SK-N-SH (cell line): ENCODE measurements around the gene SEPTIN12. TPM values are rescaled to one million over a fixed set of nuclear protein-coding genes. Genes with fewer than 3 reads are reported as not detected.

Experiments used
- CTCF ChIA-PET: fragments of 300-600, 350-600 bp; formaldehyde crosslinking; extraction: SDS; loops from one replicate; lab custom pipeline; 2021; lab: Yijun Ruan, JAX
- POLR2A ChIA-PET: fragments of 350-600 bp; sonication (Branson Sonifier 250); formaldehyde crosslinking; extraction: SDS; loops from one replicate; lab custom pipeline; 2020; ENCODE audit warnings: antibody characterized with exemption, inconsistent platforms; lab: Yijun Ruan, JAX
- DNase-seq: peaks from one replicate; pipeline ENCODE4 v3.0.0; 2012
- H2AFZ ChIP-seq: fragments of 200-600 bp; sonication (generic); 2 replicates; pipeline ENCODE4 v1.8.1; 2016; ENCODE audit warnings: antibody characterized with exemption, mild to moderate bottlenecking, low read depth
- H3F3A ChIP-seq: fragments of 200-600 bp; sonication (generic); replicated peaks from 2 replicates; pipeline ENCODE3; 2016; ENCODE audit warnings: antibody characterized with exemption, mild to moderate bottlenecking; ENCODE audit not compliant: insufficient read depth
- H3K27ac ChIP-seq, 2 experiments: fragments of 200-500 bp in 1 of 2; fragments of 200-600 bp in 1 of 2; sonication (Bioruptor generic) in 1 of 2; sonication (generic), shearing (Covaris generic) in 1 of 2; 2 replicates each; pipeline versions ENCODE4 v1.5.1 to v1.6.1; 2014 to 2016; ENCODE audit warnings: low read depth in 2 of 2, inconsistent platforms in 1 of 2, low read length in 1 of 2, mild to moderate bottlenecking in 1 of 2, mixed read lengths in 1 of 2
- H3K27me3 ChIP-seq: fragments of 200-600 bp; sonication (generic), shearing (Covaris generic); 2 replicates; pipeline ENCODE4 v1.6.1; 2016; ENCODE audit warnings: mixed run types; ENCODE audit not compliant: insufficient read depth
- H3K36me3 ChIP-seq, 2 experiments: fragments of 200-500 bp in 1 of 2; fragments of 200-600 bp in 1 of 2; sonication (Bioruptor generic) in 1 of 2; sonication (generic) in 1 of 2; replicated peaks in 1 of 2; 2 replicates each; pipeline versions ENCODE3 to v1.5.1; 2014 to 2016; ENCODE audit warnings: low read length in 1 of 2, mild to moderate bottlenecking in 1 of 2; ENCODE audit not compliant: insufficient read depth in 2 of 2, control insufficient read depth in 1 of 2
- H3K4me1 ChIP-seq, 2 experiments: fragments of 200-500 bp in 1 of 2; fragments of 200-600 bp in 1 of 2; sonication (Bioruptor generic) in 1 of 2; sonication (generic), shearing (Covaris generic) in 1 of 2; 2 replicates each; pipeline versions ENCODE4 v1.5.1 to v1.6.1; 2014 to 2016; ENCODE audit warnings: low read depth in 1 of 2, low read length in 1 of 2, mixed run types in 1 of 2; ENCODE audit not compliant: insufficient read depth in 2 of 2, control insufficient read depth in 1 of 2
- H3K4me2 ChIP-seq: fragments of 200-600 bp; sonication (generic), shearing (Covaris generic); 2 replicates; pipeline ENCODE4 v1.6.1; 2017; ENCODE audit warnings: mixed run types
- H3K4me3 ChIP-seq, 2 experiments: fragments of 200-500 bp in 1 of 2; fragments of 200-600 bp in 1 of 2; sonication (Bioruptor generic) in 1 of 2; sonication (generic), shearing (Covaris generic) in 1 of 2; 2 replicates each; pipeline versions ENCODE4 v1.5.1 to v1.8.1; 2014 to 2016; ENCODE audit warnings: low read depth in 2 of 2, inconsistent platforms in 1 of 2, low read length in 1 of 2, mild to moderate bottlenecking in 1 of 2, mixed read lengths in 1 of 2, moderate library complexity in 1 of 2
- H3K79me2 ChIP-seq: fragments of 200-600 bp; sonication (generic); 2 replicates; pipeline ENCODE4 v1.8.1; 2017; ENCODE audit warnings: mild to moderate bottlenecking; ENCODE audit not compliant: insufficient read depth
- H3K9ac ChIP-seq: fragments of 200-600 bp; sonication (generic); 2 replicates; pipeline ENCODE4 v1.6.1; 2017; ENCODE audit warnings: mixed run types
- H3K9me2 ChIP-seq: fragments of 200-600 bp; sonication (generic); 2 replicates; pipeline ENCODE4 v1.6.1; 2017; ENCODE audit warnings: mixed run types
- H3K9me3 ChIP-seq: fragments of 200-600 bp; sonication (generic); 2 replicates; pipeline ENCODE4 v1.6.1; 2017; ENCODE audit warnings: mixed run types, mild to moderate bottlenecking, moderate library complexity
- H4K20me1 ChIP-seq: fragments of 200-600 bp; sonication (generic); 2 replicates; pipeline ENCODE4 v1.6.1; 2017; ENCODE audit warnings: mild to moderate bottlenecking, mixed run types; ENCODE audit not compliant: insufficient read depth
- ELF1 ChIP-seq: IDR thresholded peaks from 2 replicates; pipeline ENCODE4 v1.4.0; 2012
- EP300 ChIP-seq, 2 experiments: IDR thresholded peaks; 2 replicates each; pipeline versions ENCODE4 v1.4.0 to v1.6.1; 2012; ENCODE audit warnings: borderline replicate concordance in 1 of 2, low read depth in 1 of 2, low read length in 1 of 2
- EZH2phosphoT487 ChIP-seq: fragments of 200-600 bp; sonication (generic); IDR thresholded peaks from 2 replicates; pipeline ENCODE4 v1.6.1; 2017; ENCODE audit warnings: low read depth, mixed run types, mild to moderate bottlenecking, antibody characterized with exemption, moderate library complexity, borderline replicate concordance
- FOSL2 ChIP-seq: IDR thresholded peaks from 2 replicates; pipeline ENCODE4 v1.4.0; 2012; ENCODE audit warnings: low read depth, mild to moderate bottlenecking, moderate library complexity, borderline replicate concordance
- FOXJ3 ChIP-seq: sonication (generic); formaldehyde crosslinking; IDR thresholded peaks from 2 replicates; pipeline ENCODE4 v1.5.1; 2020; ENCODE audit warnings: mild to moderate bottlenecking, missing genetic modification reagents
- GABPA ChIP-seq: IDR thresholded peaks from 2 replicates; pipeline ENCODE4 v1.4.0; 2012; ENCODE audit warnings: low read depth, mild to moderate bottlenecking
- GATA2 ChIP-seq: sonication (generic); formaldehyde crosslinking; IDR thresholded peaks from 2 replicates; pipeline ENCODE4 v1.5.0; 2020; ENCODE audit warnings: mild to moderate bottlenecking, missing genetic modification reagents
- JUND ChIP-seq: IDR thresholded peaks from 2 replicates; pipeline ENCODE4 v1.4.0; 2012
- NFIC ChIP-seq: IDR thresholded peaks from 2 replicates; pipeline ENCODE4 v1.4.0; 2012; ENCODE audit warnings: borderline replicate concordance
- NRF1 ChIP-seq: IDR thresholded peaks from 2 replicates; pipeline ENCODE4 v1.6.1; 2012; ENCODE audit warnings: low read depth, mild to moderate bottlenecking, low read length
- PBX3 ChIP-seq: IDR thresholded peaks from 2 replicates; pipeline ENCODE4; 2012
- RAD21 ChIP-seq: IDR thresholded peaks from 2 replicates; pipeline ENCODE4 v1.6.1; 2012; ENCODE audit warnings: mild to moderate bottlenecking, low read length
- RCOR1 ChIP-seq: fragments of 150-350 bp; IDR thresholded peaks from 2 replicates; pipeline ENCODE4 v1.6.1; 2017; ENCODE audit warnings: antibody characterized with exemption, low read length
- RXRA ChIP-seq: IDR thresholded peaks from 2 replicates; pipeline ENCODE4 v1.4.0; 2012; ENCODE audit warnings: low read depth, mild to moderate bottlenecking, borderline replicate concordance
- SIN3A ChIP-seq: IDR thresholded peaks from 2 replicates; pipeline ENCODE4 v1.6.1; 2012; ENCODE audit warnings: low read depth, mild to moderate bottlenecking, low read length, moderate library complexity, borderline replicate concordance
- TAF1 ChIP-seq: IDR thresholded peaks from 2 replicates; pipeline ENCODE4 v1.6.1; 2012; ENCODE audit warnings: low read depth, mild to moderate bottlenecking, low read length, moderate library complexity, borderline replicate concordance
- TCF12 ChIP-seq: IDR thresholded peaks from 2 replicates; pipeline ENCODE4 v1.4.0; 2012
- YY1 ChIP-seq: IDR thresholded peaks from 2 replicates; pipeline ENCODE4 v1.4.0; 2012; ENCODE audit warnings: low read depth, mild to moderate bottlenecking
- ZBTB33 ChIP-seq: IDR thresholded peaks from 2 replicates; pipeline ENCODE4 v1.4.0; 2012; ENCODE audit warnings: low read depth, borderline replicate concordance
- WGBS: methylation state at CpG from one replicate; pipeline ENCODE4 v1.1.6; 2017; ENCODE audit warnings: low lambda C conversion rate; 5-methylcytosine and 5-hydroxymethylcytosine counted together
- polyA plus RNA-seq, 3 experiments: library from polyadenylated mRNA; depleted of rRNA; stranded (reverse); fragments of >200 nt; gene quantifications; 2 replicates each; pipeline ENCODE4 v1.2.3, GENCODE V29; 2012

SEPTIN12 gene
- polyA plus RNA-seq, 1 of the 3 experiments (the other 2 are of a cell fraction), result 0.07 TPM

GRCh38 chr16:4783251-4783950 is 4.7 kb downstream of the SEPTIN12 start:
- no peaks in the 10 kb centered on the region for H4K20me1 ChIP-seq
- H3K27me3 ChIP-seq, result no peaks in the 10 kb centered on the region
- peaks cover 0 to 8% of the 10 kb centered on the region in 2 experiments; a peak in 1 of 4 replicates for H3K4me1 ChIP-seq
- no peak for DNase-seq
- H3K9me3 ChIP-seq, result no peaks in the 10 kb centered on the region
- H3K4me3 ChIP-seq, result no peak overlapping the region
- CTCF ChIA-PET, result interaction anchor here (0.7 kb wide), 1 partner anchor 10 kb away, joined by 3 read pairs; no protein-coding TSS in a partner anchor
- no peaks in the 10 kb centered on the region for H3F3A ChIP-seq
- no peaks in the 10 kb centered on the region for H3K79me2 ChIP-seq
- no peak overlapping the region for H3K4me2 ChIP-seq
- H2AFZ ChIP-seq, result no peak overlapping the region
- no peaks in the 10 kb centered on the region for H3K9me2 ChIP-seq
- H3K27ac ChIP-seq, result no peak overlapping the region
- no peak overlapping the region for H3K9ac ChIP-seq
- no peaks in the 10 kb centered on the region for H3K36me3 ChIP-seq
- 72% methylated on average over 21 of the region's 25 CpGs for WGBS
- TF ChIP-seq EZH2phosphoT487 (no peak), GABPA (no peak), RAD21 (no peak), NRF1 (no peak), FOXJ3 (no peak), TAF1 (no peak)
- TF ChIP-seq, all 33 proteins: peak for 0
- POLR2A ChIA-PET, result no interaction called here

GRCh38 chr16:4780235-4780634 is 7.9 kb downstream of the SEPTIN12 start:
- 74% methylated on average over 4 of the region's 4 CpGs for WGBS
- no peak for DNase-seq
- POLR2A ChIA-PET, result no interaction called here

GRCh38 chr16:4778050-4778392 is 10.1 kb downstream of the SEPTIN12 start:
- H3K4me2 ChIP-seq, result no peak overlapping the region
- CTCF ChIA-PET, result interaction anchor here (1.7 kb wide), 1 partner anchor 8 kb away, joined by 4 read pairs; no protein-coding TSS in a partner anchor
- no peak for TF ChIP-seq GATA2
- no peak for TF ChIP-seq ZBTB33
- TF ChIP-seq EP300 (IDR thresholded peaks at IDR 0.05; ENCODE audit: borderline replicate concordance in 1 of 2, low read depth in 1 of 2, low read length in 1 of 2), result no peak
- no peak for TF ChIP-seq PBX3
- no peak for TF ChIP-seq YY1
- TF ChIP-seq RXRA, result no peak
- TF ChIP-seq SIN3A, result no peak
- no peak for TF ChIP-seq FOSL2
- TF ChIP-seq NRF1, result no peak
- no peak for TF ChIP-seq RCOR1
- TF ChIP-seq ELF1, result no peak

More at GRCh38 chr16:4780235-4780634, 7.9 kb downstream of the SEPTIN12 start:
- no peaks in the 10 kb centered on the region for H3K36me3 ChIP-seq
- no peaks in the 10 kb centered on the region for H3F3A ChIP-seq
- no peaks in the 10 kb centered on the region for H3K79me2 ChIP-seq
- CTCF ChIA-PET, result no interaction called here
- H3K4me2 ChIP-seq, result no peak overlapping the region
- no peak overlapping the region for H3K27ac ChIP-seq
- TF ChIP-seq JUND (no peak), EP300 (IDR thresholded peaks at IDR 0.05; ENCODE audit: borderline replicate concordance in 1 of 2, low read depth in 1 of 2, low read length in 1 of 2) (no peak), NRF1 (no peak), NFIC (no peak), TCF12 (no peak), SIN3A (no peak), RXRA (no peak)
- H3K9me3 ChIP-seq, result no peaks in the 10 kb centered on the region
- no peaks in the 10 kb centered on the region for H3K9me2 ChIP-seq
- no peaks in the 10 kb centered on the region for H3K27me3 ChIP-seq
- H3K4me3 ChIP-seq, result no peak overlapping the region
- H3K9ac ChIP-seq, result no peak overlapping the region
- H2AFZ ChIP-seq, result no peak overlapping the region
- no peaks in the 10 kb centered on the region for H3K4me1 ChIP-seq
- no peaks in the 10 kb centered on the region for H4K20me1 ChIP-seq

More at GRCh38 chr16:4778050-4778392, 10.1 kb downstream of the SEPTIN12 start:
- Histone ChIP-seq H2AFZ (no peak overlapping the region), H3K27me3 (no peaks in the 10 kb centered on the region), H3K27ac (no peak overlapping the region), H3K79me2 (no peaks in the 10 kb centered on the region), H3K9ac (no peak overlapping the region), H3K4me1 (peaks cover 0 to 2% of the 10 kb centered on the region in 2 experiments; a peak in 1 of 4 replicates), H3F3A (no peaks in the 10 kb centered on the region), H3K9me2 (no peaks in the 10 kb centered on the region), H3K9me3 (no peaks in the 10 kb centered on the region), H3K4me3 (no peak overlapping the region), H4K20me1 (no peaks in the 10 kb centered on the region), H3K36me3 (no peaks in the 10 kb centered on the region)
- WGBS, result 74% methylated on average over 5 of the region's 5 CpGs
- DNase-seq, result no peak
- POLR2A ChIA-PET, result interaction anchor here (0.6 kb wide), 1 partner anchor 28 kb away, joined by 4 read pairs; no protein-coding TSS in a partner anchor
